HEK293 (cell line): ENCODE results near the gene PIM2.

Experiments
- CTCF ChIA-PET: fragments of 350-600 bp; formaldehyde crosslinking; extraction: SDS; loops from one replicate; lab custom pipeline; 2021; ENCODE audit warnings: antibody characterized with exemption; lab: Yijun Ruan, JAX
- POLR2A ChIA-PET: fragments of 300-600 bp; formaldehyde crosslinking; extraction: SDS; loops from one replicate; lab custom pipeline; 2020; ENCODE audit warnings: antibody characterized with exemption, inconsistent platforms; lab: Yijun Ruan, JAX
- H3K27ac ChIP-seq: fragments of 200-500 bp; sonication (Bioruptor generic); 2 replicates; pipeline ENCODE4 v1.5.1; 2014; ENCODE audit warnings: low read depth, low read length, control low read depth, inconsistent platforms; ENCODE audit errors: extremely low read depth
- H3K36me3 ChIP-seq, 2 experiments: fragments of 200-500 bp in 1 of 2; sonication (Bioruptor generic) in 1 of 2; 1 replicate in 1 of 2; 2 replicates in 1 of 2; pipeline ENCODE4 v1.5.1; 2014 to 2017; ENCODE audit warnings: inconsistent platforms in 2 of 2, low read length in 2 of 2; ENCODE audit not compliant: control insufficient read depth in 2 of 2, insufficient read depth in 1 of 2
- H3K4me1 ChIP-seq: fragments of 200-500 bp; sonication (Bioruptor generic); 2 replicates; pipeline ENCODE4 v1.5.1; 2014; ENCODE audit warnings: mild to moderate bottlenecking, low read length, inconsistent platforms; ENCODE audit not compliant: control insufficient read depth, insufficient read depth
- H3K4me3 ChIP-seq: 2 replicates; pipeline ENCODE4 v1.5.1; 2011; ENCODE audit warnings: low read depth, mild to moderate bottlenecking, control low read depth, low read length, moderate library complexity
- H3K9me3 ChIP-seq: fragments of 200-500 bp; sonication (Bioruptor generic); 2 replicates; pipeline ENCODE4 v1.5.1; 2014; ENCODE audit warnings: low read depth, low read length, inconsistent platforms; ENCODE audit not compliant: control insufficient read depth, insufficient read depth
- BCL11A ChIP-seq: fragments of 450-650 bp; formaldehyde crosslinking; IDR thresholded peaks from 2 replicates; pipeline ENCODE4 v1.5.1; 2016; ENCODE audit warnings: low read depth, missing biosample characterization, missing genetic modification characterization
- GLIS1 ChIP-seq: fragments of 450-650 bp; formaldehyde crosslinking; IDR thresholded peaks from 2 replicates; pipeline ENCODE4 v1.5.1; 2016; ENCODE audit warnings: missing biosample characterization, missing genetic modification characterization
- IKZF3 ChIP-seq: fragments of 450-650 bp; IDR thresholded peaks from 2 replicates; pipeline ENCODE4 v1.5.0; 2018; ENCODE audit warnings: missing biosample characterization, mild to moderate bottlenecking, missing genetic modification characterization, moderate library complexity
- OSR2 ChIP-seq: fragments of 450-650 bp; formaldehyde crosslinking; IDR thresholded peaks from 2 replicates; pipeline ENCODE4 v1.5.1; 2016; ENCODE audit warnings: missing biosample characterization, missing genetic modification characterization
- REST ChIP-seq: fragments of 450-650 bp; formaldehyde crosslinking; IDR thresholded peaks from 2 replicates; pipeline ENCODE4 v1.5.1; 2016; ENCODE audit warnings: missing biosample characterization, missing genetic modification characterization
- SCRT1 ChIP-seq: fragments of 450-650 bp; formaldehyde crosslinking; IDR thresholded peaks from 2 replicates; pipeline ENCODE4 v1.5.1; 2016; ENCODE audit warnings: missing biosample characterization, missing genetic modification characterization, borderline replicate concordance
- SCRT2 ChIP-seq: fragments of 450-650 bp; formaldehyde crosslinking; IDR thresholded peaks from 2 replicates; pipeline ENCODE4 v1.5.1; 2016; ENCODE audit warnings: missing biosample characterization, missing genetic modification characterization
- SP7 ChIP-seq: fragments of 450-650 bp; formaldehyde crosslinking; IDR thresholded peaks from 2 replicates; pipeline ENCODE4 v1.5.1; 2016; ENCODE audit warnings: missing biosample characterization, missing genetic modification characterization
- ZIC2 ChIP-seq: fragments of 450-650 bp; formaldehyde crosslinking; IDR thresholded peaks from 2 replicates; pipeline ENCODE4 v1.5.1; 2016; ENCODE audit warnings: missing biosample characterization, missing genetic modification characterization
- ZNF114 ChIP-seq: fragments of 450-650 bp; formaldehyde crosslinking; IDR thresholded peaks from 2 replicates; pipeline ENCODE4 v1.5.0; 2017; ENCODE audit warnings: missing biosample characterization, missing genetic modification characterization
- ZNF174 ChIP-seq: fragments of 450-650 bp; formaldehyde crosslinking; IDR thresholded peaks from 2 replicates; pipeline ENCODE4 v1.5.0; 2017; ENCODE audit warnings: missing biosample characterization, mild to moderate bottlenecking, missing genetic modification characterization
- ZNF2 ChIP-seq: fragments of 450-650 bp; formaldehyde crosslinking; IDR thresholded peaks from 2 replicates; pipeline ENCODE4 v1.5.1; 2016; ENCODE audit warnings: missing biosample characterization, missing genetic modification characterization
- ZNF23 ChIP-seq: fragments of 450-650 bp; formaldehyde crosslinking; IDR thresholded peaks from 2 replicates; pipeline ENCODE4 v1.5.1; 2016; ENCODE audit warnings: missing biosample characterization, missing genetic modification characterization, borderline replicate concordance
- ZNF274 ChIP-seq, 2 experiments: fragments of 200-500 bp in 1 of 2; fragments of 450-650 bp in 1 of 2; sonication (Bioruptor generic) in 1 of 2; formaldehyde crosslinking in 1 of 2; IDR thresholded peaks; 2 replicates each; pipeline versions ENCODE4 v1.5.1 to v1.6.1; 2014 to 2016; ENCODE audit warnings: borderline replicate concordance in 1 of 2, inconsistent platforms in 1 of 2, low read length in 1 of 2, missing biosample characterization in 1 of 2, missing genetic modification characterization in 1 of 2
- ZNF280C ChIP-seq: fragments of 450-650 bp; formaldehyde crosslinking; IDR thresholded peaks from 2 replicates; pipeline ENCODE4 v1.5.1; 2016; ENCODE audit warnings: missing biosample characterization, missing genetic modification characterization
- ZNF302 ChIP-seq: fragments of 450-650 bp; formaldehyde crosslinking; IDR thresholded peaks from 2 replicates; pipeline ENCODE4 v1.5.1; 2016; ENCODE audit warnings: missing biosample characterization, missing genetic modification characterization, low read depth
- ZNF311 ChIP-seq: fragments of 450-650 bp; formaldehyde crosslinking; IDR thresholded peaks from 2 replicates; pipeline ENCODE4 v1.5.1; 2017; ENCODE audit warnings: missing biosample characterization, missing genetic modification characterization, borderline replicate concordance
- ZNF426 ChIP-seq: fragments of 450-650 bp; formaldehyde crosslinking; IDR thresholded peaks from 2 replicates; pipeline ENCODE4 v1.5.1; 2017; ENCODE audit warnings: missing biosample characterization, missing genetic modification characterization, mild to moderate bottlenecking, inconsistent platforms, moderate library complexity
- ZNF529 ChIP-seq: fragments of 450-650 bp; formaldehyde crosslinking; IDR thresholded peaks from 2 replicates; pipeline ENCODE4 v1.5.1; 2017; ENCODE audit warnings: missing genetic modification characterization, missing biosample characterization; ENCODE audit not compliant: insufficient replicate concordance
- ZNF548 ChIP-seq: fragments of 450-650 bp; formaldehyde crosslinking; IDR thresholded peaks from 2 replicates; pipeline ENCODE4 v1.5.1; 2016; ENCODE audit warnings: missing biosample characterization, missing genetic modification characterization
- ZNF560 ChIP-seq: fragments of 450-650 bp; formaldehyde crosslinking; IDR thresholded peaks from 2 replicates; pipeline ENCODE4 v1.5.1; 2017; ENCODE audit warnings: missing biosample characterization, missing genetic modification characterization, borderline replicate concordance
- ZNF580 ChIP-seq: fragments of 450-650 bp; formaldehyde crosslinking; IDR thresholded peaks from 2 replicates; pipeline ENCODE4 v1.5.1; 2016; ENCODE audit warnings: missing biosample characterization, missing genetic modification characterization
- ZNF639 ChIP-seq: fragments of 450-650 bp; formaldehyde crosslinking; IDR thresholded peaks from 2 replicates; pipeline ENCODE4 v1.5.1; 2016; ENCODE audit warnings: missing biosample characterization, missing genetic modification characterization
- ZNF670 ChIP-seq: fragments of 450-650 bp; formaldehyde crosslinking; IDR thresholded peaks from 2 replicates; pipeline ENCODE4 v1.5.1; 2016; ENCODE audit warnings: missing biosample characterization, missing genetic modification characterization, low read depth
- ZSCAN18 ChIP-seq: fragments of 450-650 bp; formaldehyde crosslinking; IDR thresholded peaks from 2 replicates; pipeline ENCODE4 v1.5.1; 2016; ENCODE audit warnings: missing biosample characterization, missing genetic modification characterization

Gene PIM2

GRCh38 chrX:48966796-48967579 is 48.2 kb upstream of the PIM2 start (continued):
- TF ChIP-seq ZNF426 (tag by site-specific recombination): no peak
- TF ChIP-seq ZNF670 (tag by site-specific recombination): no peak
- no peak for TF ChIP-seq ZNF302 (tag by site-specific recombination)
- TF ChIP-seq GLIS1: peak; percentile 58; the same call in 1 of the 2 replicates
- TF ChIP-seq ZIC2: peak; percentile 46; the same call in 1 of the 2 replicates
- TF ChIP-seq ZNF311 (tag by site-specific recombination): no peak
- TF ChIP-seq SCRT1 (tag by site-specific recombination): no peak
- TF ChIP-seq, all 188 proteins: peak for 3

GRCh38 chrX:48965959-48966358 is 47.1 kb upstream of the PIM2 start:
- no peak overlapping the region for H3K27ac ChIP-seq
- H3K9me3 ChIP-seq: no peaks in the 10 kb centered on the region
- no peak for TF ChIP-seq ZNF548 (tag by site-specific recombination)
- TF ChIP-seq ZNF274 (IDR thresholded peaks at IDR 0.05; ENCODE audit: low read length): no peak
- TF ChIP-seq ZNF274 (tag by site-specific recombination; IDR thresholded peaks at IDR 0.05; ENCODE audit: borderline replicate concordance): no peak
- no peak for TF ChIP-seq ZNF2
- no peak for TF ChIP-seq OSR2 (tag by site-specific recombination)
- no peak for TF ChIP-seq ZSCAN18 (tag by site-specific recombination)
- TF ChIP-seq ZNF529 (tag by site-specific recombination): no peak
- TF ChIP-seq ZNF560 (tag by site-specific recombination): no peak
- TF ChIP-seq ZNF580 (tag by site-specific recombination): no peak
- no peak for TF ChIP-seq ZNF23
- TF ChIP-seq ZNF639 (tag by site-specific recombination): no peak
- no peak for TF ChIP-seq ZNF280C (tag by site-specific recombination)
- no peak for TF ChIP-seq ZNF174 (tag by site-specific recombination)
- TF ChIP-seq ZNF114 (tag by site-specific recombination): no peak
- TF ChIP-seq REST (tag by site-specific recombination): no peak
- TF ChIP-seq BCL11A (tag by site-specific recombination): no peak
- no peak for TF ChIP-seq SCRT2 (tag by site-specific recombination)
- TF ChIP-seq SP7 (tag by site-specific recombination): no peak
- TF ChIP-seq IKZF3 (tag by site-specific recombination): no peak
- TF ChIP-seq ZIC2: no peak
- ChIA-PET CTCF (interaction anchor here (0.6 to 0.7 kb wide), 4 partner anchors 52 to 257 kb away, joined by 3 to 6 read pairs (median 4); no protein-coding TSS in a partner anchor), POLR2A (no interaction called here)
- no peaks in the 10 kb centered on the region for H3K4me1 ChIP-seq
- no peak overlapping the region for H3K4me3 ChIP-seq
- no peaks in the 10 kb centered on the region for H3K36me3 ChIP-seq
